GM06990 (cell line): ENCODE measurements around the gene NLRP6.
"Not testable (repeated sequence)": the region's sequence is repeated elsewhere in the genome, so short reads cannot be mapped to it uniquely, and the experiment has no call there.

ENCODE experiments used
- DNase-seq: peaks from one replicate; pipeline ENCODE4 v3.0.0-alpha.2; 2011; ENCODE audit not compliant: insufficient read length; ENCODE audit errors: extremely low read depth
- H3K27me3 ChIP-seq: replicated peaks from 2 replicates; pipeline ENCODE4 v1.6.0; 2011; ENCODE audit warnings: low read length; ENCODE audit not compliant: control insufficient read depth, insufficient read depth
- H3K36me3 ChIP-seq: 2 replicates; pipeline ENCODE4 v1.5.1; 2011; ENCODE audit warnings: low read length; ENCODE audit not compliant: control insufficient read depth, insufficient read depth
- H3K4me3 ChIP-seq: replicated peaks from 2 replicates; pipeline ENCODE4 v1.5.1; 2011; ENCODE audit warnings: low read depth, mild to moderate bottlenecking, control low read depth, low read length
- CTCF ChIP-seq: IDR thresholded peaks from 2 replicates; pipeline ENCODE4 v1.5.1; 2011; ENCODE audit warnings: low read length, control low read depth, mild to moderate bottlenecking, inconsistent platforms; ENCODE audit not compliant: insufficient read depth, poor library complexity, severe bottlenecking

Gene NLRP6

GRCh38 chr11:303363-303762, 25.2 kb downstream of the NLRP6 start:
- H3K27me3 ChIP-seq = no peaks in the 10 kb centered on the region; the same call in 1 of the 2 replicates
- no peak for TF ChIP-seq CTCF
- no peak for DNase-seq
- H3K4me3 ChIP-seq = no peak overlapping the region
- no peaks in the 10 kb centered on the region for H3K36me3 ChIP-seq

- H3K4me3 ChIP-seq = no peak overlapping the region
- no peaks in the 10 kb centered on the region for H3K36me3 ChIP-seq
- no peaks in the 10 kb centered on the region; the same call in 1 of the 2 replicates for H3K27me3 ChIP-seq
- TF ChIP-seq CTCF = no peak
- no peak for DNase-seq
Measured at GRCh38 chr11:304061-304506, 25.9 kb downstream of the NLRP6 start.

GRCh38 chr11:304915-305843, 27.0 kb downstream of the NLRP6 start:
- Histone ChIP-seq H3K4me3 (no peak overlapping the region), H3K36me3 (no peaks in the 10 kb centered on the region), H3K27me3 (no peaks in the 10 kb centered on the region)
- no peak for DNase-seq
- TF ChIP-seq CTCF = peak; percentile 54

DNA sequence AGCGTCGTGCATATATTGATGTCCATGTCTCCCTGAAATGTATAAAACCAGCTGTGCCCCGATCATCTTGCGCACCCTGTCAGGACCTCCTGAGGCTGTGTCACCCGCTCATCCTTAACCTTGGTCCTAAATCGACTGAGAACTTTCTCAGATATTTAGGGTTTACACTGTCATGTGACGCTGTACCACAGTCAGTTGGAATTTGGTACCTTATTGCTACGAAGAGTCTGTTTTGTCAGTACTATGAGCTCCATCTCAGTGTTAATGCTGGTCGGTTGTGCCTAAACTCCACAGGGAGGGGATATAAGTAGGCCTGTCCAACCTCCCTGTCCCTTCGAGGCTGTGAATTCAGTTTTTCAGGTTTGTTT, 27.6 kb downstream of the NLRP6 start:
- Histone ChIP-seq H3K36me3 (no peaks in the 10 kb centered on the region), H3K4me3 (no peak overlapping the region), H3K27me3 (no peaks in the 10 kb centered on the region)
- TF ChIP-seq CTCF = no peak
- no peak for DNase-seq

- DNase-seq = no peak
- Histone ChIP-seq H3K36me3 (no peaks in the 10 kb centered on the region), H3K4me3 (no peak overlapping the region), H3K27me3 (no peaks in the 10 kb centered on the region)
- no peak for TF ChIP-seq CTCF
Measured at GRCh38 chr11:306645-307371, 28.6 kb downstream of the NLRP6 start.

DNA sequence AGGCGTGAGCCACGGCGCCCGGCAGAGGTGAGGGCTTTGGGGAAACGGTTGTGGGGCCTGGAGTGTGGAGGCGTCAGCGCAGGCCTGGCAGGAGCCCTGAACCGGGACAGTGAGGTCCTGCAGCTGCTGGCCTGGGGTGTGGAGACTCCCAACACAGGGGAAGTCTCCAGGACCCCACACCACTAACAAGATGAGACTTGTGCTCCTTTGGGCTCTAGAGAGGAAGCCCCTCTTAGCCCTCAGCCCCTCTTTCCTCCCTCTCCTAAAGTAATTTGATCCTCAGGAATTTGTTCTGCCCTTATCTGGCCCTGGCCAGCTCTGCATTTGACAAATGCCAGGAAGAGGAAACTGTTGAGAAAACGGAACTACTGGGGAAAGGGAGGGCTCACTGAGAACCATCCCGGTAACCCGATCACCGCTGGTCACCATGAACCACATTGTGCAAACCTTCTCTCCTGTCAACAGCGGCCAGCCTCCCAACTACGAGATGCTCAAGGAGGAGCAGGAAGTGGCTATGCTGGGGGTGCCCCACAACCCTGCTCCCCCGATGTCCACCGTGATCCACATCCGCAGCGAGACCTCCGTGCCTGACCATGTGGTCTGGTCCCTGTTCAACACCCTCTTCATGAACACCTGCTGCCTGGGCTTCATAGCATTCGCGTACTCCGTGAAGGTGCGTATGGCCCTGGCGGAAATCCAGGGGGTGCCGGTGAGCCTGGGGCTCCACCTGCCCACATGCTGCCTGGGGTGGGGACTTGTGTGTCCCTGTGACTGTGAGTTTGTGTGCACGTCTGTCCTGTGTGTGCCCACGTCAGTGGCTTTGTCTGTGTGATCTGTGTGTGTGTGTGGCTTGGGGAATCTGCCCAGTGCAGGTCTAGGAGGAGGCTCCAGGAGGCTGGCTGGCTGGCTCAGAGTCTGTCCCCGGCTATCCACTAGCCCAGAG, 29.8 kb downstream of the NLRP6 start, which contains the start of gene IFITM2:
Gene IFITM2, plus strand, starts transcription at position 51 of the 943 bp plus-strand sequence. Its CDS starts 377 bp downstream, at position 428.
- not testable (repeated sequence) for H3K36me3 ChIP-seq, H3K27me3 ChIP-seq
- peak; percentile 67 for DNase-seq
- peak within 1 kb of the TSS; percentile 60 for H3K4me3 ChIP-seq

- DNase-seq, H3K36me3 ChIP-seq, H3K27me3 ChIP-seq: not testable (repeated sequence)
- H3K4me3 ChIP-seq = peak overlapping the region; percentile 55
Measured at GRCh38 chr11:308740-309665, 30.8 kb downstream of the NLRP6 start.
